ENCODE measurements around the gene PCDHAC1. TPM values are rescaled to one million over a fixed set of nuclear protein-coding genes. Genes with fewer than 3 reads are reported as not detected.
"Not testable (repeated sequence)": the region's sequence is repeated elsewhere in the genome, so short reads cannot be mapped to it uniquely, and the experiment has no call there.

The PCDHAC1 gene
- total RNA-seq, result 0.04 TPM

- no peak for ATAC-seq
Observed at GRCh38 chr5:140925806-140926442, at the start of gene PCDHAC1. Gene PCDHAC1 (plus strand): TSS chr5:140926299. CDS start chr5:140926893, 594 bp downstream.

GRCh38 chr5:140876541-140877261, 49.4 kb upstream of the PCDHAC1 start:
- ATAC-seq, result not testable (repeated sequence)

GRCh38 chr5:140877262-140877581, 48.9 kb upstream of the PCDHAC1 start:
- no peak for ATAC-seq

- ATAC-seq, result no peak
Observed at GRCh38 chr5:140881889-140882590, 44.1 kb upstream of the PCDHAC1 start, which contains the start of gene PCDHA13. Gene PCDHA13 (plus strand): TSS chr5:140882124. CDS start chr5:140882269, 145 bp downstream.

GRCh38 chr5:140882591-140882899, 43.6 kb upstream of the PCDHAC1 start:
- no peak for ATAC-seq

GRCh38 chr5:140883373-140883772, 42.7 kb upstream of the PCDHAC1 start:
- ATAC-seq, result no peak

GRCh38 chr5:140883927-140884697, 42.0 kb upstream of the PCDHAC1 start:
- no peak for ATAC-seq

GRCh38 chr5:140916325-140916724, 9.8 kb upstream of the PCDHAC1 start:
- ATAC-seq, result no peak

- no peak for ATAC-seq
Observed at GRCh38 chr5:140923601-140924000, 2.5 kb upstream of the PCDHAC1 start.

- peak; percentile 55 for ATAC-seq
Observed at GRCh38 chr5:140926443-140927227, 536 bp downstream of the PCDHAC1 start.

GRCh38 chr5:140927228-140927573, 1.1 kb downstream of the PCDHAC1 start:
- no peak for ATAC-seq

- ATAC-seq, result no peak
Observed at GRCh38 chr5:140934964-140935606, 9.0 kb downstream of the PCDHAC1 start.

GRCh38 chr5:140946578-140946977, 20.5 kb downstream of the PCDHAC1 start:
- ATAC-seq, result no peak

GRCh38 chr5:140951636-140952035, 25.5 kb downstream of the PCDHAC1 start:
- ATAC-seq, result no peak

GRCh38 chr5:140953234-140953633, 27.1 kb downstream of the PCDHAC1 start:
- ATAC-seq, result no peak

- no peak for ATAC-seq
Observed at GRCh38 chr5:140962190-140962589, 36.1 kb downstream of the PCDHAC1 start.

- ATAC-seq, result no peak
Observed at GRCh38 chr5:140964356-140964755, 38.3 kb downstream of the PCDHAC1 start.

- no peak for ATAC-seq
Observed at GRCh38 chr5:140965905-140966292, 39.8 kb downstream of the PCDHAC1 start.

GRCh38 chr5:140966293-140967225, 40.5 kb downstream of the PCDHAC1 start, which contains the start of gene PCDHAC2:
Gene PCDHAC2 (plus strand): TSS chr5:140966476. CDS start chr5:140966767, 291 bp downstream.
- ATAC-seq, result peak; percentile 22

GRCh38 chr5:140967226-140967893, 41.3 kb downstream of the PCDHAC1 start:
- no peak for ATAC-seq
